Measurements from ENCODE around the gene CEP164. TPM values are rescaled to one million over a fixed set of nuclear protein-coding genes. Genes with fewer than 3 reads are reported as not detected.

CEP164 gene
- polyA plus RNA-seq, 3 donors, result 4.3 to 32.1 (median 8.0) TPM

DNA sequence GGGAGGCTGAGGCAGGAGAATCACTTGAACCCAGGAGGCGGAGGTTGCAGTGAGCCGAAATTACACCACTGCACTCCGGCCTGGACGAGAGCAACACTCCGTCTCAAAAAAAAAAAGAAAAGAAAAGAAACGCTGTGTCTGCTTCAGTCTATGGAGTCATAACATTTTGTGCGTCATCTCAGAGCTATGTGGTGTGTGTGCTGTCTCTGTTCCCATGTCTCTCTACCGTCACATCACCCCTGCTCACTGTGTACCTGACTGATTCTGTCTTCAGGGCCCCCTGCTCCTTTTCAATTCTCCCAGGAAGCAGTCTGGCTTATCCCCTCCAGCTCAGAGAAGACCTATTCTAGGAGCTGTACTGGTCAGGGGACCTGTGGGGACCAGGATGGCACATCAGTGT lies 29.5 kb upstream of the CEP164 start:
- H3K27me3 Mint-ChIP-seq (ENCODE audit: low read depth in 3 of 3), result peaks cover 0 to 5% (median 2%) of the 10 kb centered on the region in 3 donors
- Histone ChIP-seq H3K4me1 (ENCODE audit: control insufficient read depth in 1 of 2, insufficient read depth in 2 of 2, low read length in 2 of 2) (peaks cover 0 to under 1% of the 10 kb centered on the region in 2 donors), H3K36me3 (replicated peaks in 1 of 2; ENCODE audit: control insufficient read depth in 1 of 2, insufficient read depth in 2 of 2, low read length in 2 of 2) (peaks cover 4 to 9% of the 10 kb centered on the region in 2 donors), H4K20me1 (ENCODE audit: insufficient read depth, low read length) (no peaks in the 10 kb centered on the region), H3K9ac (ENCODE audit: insufficient read depth, low read length, poor library complexity, severe bottlenecking) (no peak overlapping the region), H3K27me3 (ENCODE audit: control insufficient read depth in 2 of 2, insufficient read depth in 2 of 2, low read length in 2 of 2) (no peaks in the 10 kb centered on the region), H3K4me2 (replicated peaks; ENCODE audit: extremely low read depth, low read length, poor library complexity, severe bottlenecking) (no peak overlapping the region), H3K27ac (ENCODE audit: low read depth in 1 of 2, low read length in 2 of 2) (no peak overlapping the region), H3K4me3 (replicated peaks in 1 of 3; ENCODE audit: low read depth in 2 of 3, low read length in 3 of 3) (no peak overlapping the region), H3K9me3 (replicated peaks in 1 of 2; ENCODE audit: control insufficient read depth in 1 of 2, insufficient read depth in 1 of 2, low read length in 2 of 2) (no peaks in the 10 kb centered on the region), H3K79me2 (ENCODE audit: insufficient read depth, low read length) (no peaks in the 10 kb centered on the region), H2AFZ (ENCODE audit: insufficient read depth, low read depth, low read length, poor library complexity, severe bottlenecking) (no peak overlapping the region)
- peaks cover 3% of the 10 kb centered on the region for H3K4me1 Mint-ChIP-seq
- intact Hi-C loops (cut with micrococcal nuclease), result no loop called here
- peaks cover 10 to 21% of the 10 kb centered on the region in 2 donors for H3K36me3 Mint-ChIP-seq
- no peaks in the 10 kb centered on the region for H3K9me3 Mint-ChIP-seq
- H3K4me3 Mint-ChIP-seq, result no peak overlapping the region
- TF ChIP-seq, protein P1, sequence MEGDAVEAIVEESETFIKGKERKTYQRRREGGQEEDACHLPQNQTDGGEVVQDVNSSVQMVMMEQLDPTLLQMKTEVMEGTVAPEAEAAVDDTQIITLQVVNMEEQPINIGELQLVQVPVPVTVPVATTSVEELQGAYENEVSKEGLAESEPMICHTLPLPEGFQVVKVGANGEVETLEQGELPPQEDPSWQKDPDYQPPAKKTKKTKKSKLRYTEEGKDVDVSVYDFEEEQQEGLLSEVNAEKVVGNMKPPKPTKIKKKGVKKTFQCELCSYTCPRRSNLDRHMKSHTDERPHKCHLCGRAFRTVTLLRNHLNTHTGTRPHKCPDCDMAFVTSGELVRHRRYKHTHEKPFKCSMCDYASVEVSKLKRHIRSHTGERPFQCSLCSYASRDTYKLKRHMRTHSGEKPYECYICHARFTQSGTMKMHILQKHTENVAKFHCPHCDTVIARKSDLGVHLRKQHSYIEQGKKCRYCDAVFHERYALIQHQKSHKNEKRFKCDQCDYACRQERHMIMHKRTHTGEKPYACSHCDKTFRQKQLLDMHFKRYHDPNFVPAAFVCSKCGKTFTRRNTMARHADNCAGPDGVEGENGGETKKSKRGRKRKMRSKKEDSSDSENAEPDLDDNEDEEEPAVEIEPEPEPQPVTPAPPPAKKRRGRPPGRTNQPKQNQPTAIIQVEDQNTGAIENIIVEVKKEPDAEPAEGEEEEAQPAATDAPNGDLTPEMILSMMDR (IDR thresholded peaks at IDR 0.05), result no peak
- H3K27ac Mint-ChIP-seq, result no peak overlapping the region
- WGBS (ENCODE audit: insufficient coverage), result 100% methylated on average over 6 of the region's 8 CpGs
- DNase-seq, result no peak

DNA sequence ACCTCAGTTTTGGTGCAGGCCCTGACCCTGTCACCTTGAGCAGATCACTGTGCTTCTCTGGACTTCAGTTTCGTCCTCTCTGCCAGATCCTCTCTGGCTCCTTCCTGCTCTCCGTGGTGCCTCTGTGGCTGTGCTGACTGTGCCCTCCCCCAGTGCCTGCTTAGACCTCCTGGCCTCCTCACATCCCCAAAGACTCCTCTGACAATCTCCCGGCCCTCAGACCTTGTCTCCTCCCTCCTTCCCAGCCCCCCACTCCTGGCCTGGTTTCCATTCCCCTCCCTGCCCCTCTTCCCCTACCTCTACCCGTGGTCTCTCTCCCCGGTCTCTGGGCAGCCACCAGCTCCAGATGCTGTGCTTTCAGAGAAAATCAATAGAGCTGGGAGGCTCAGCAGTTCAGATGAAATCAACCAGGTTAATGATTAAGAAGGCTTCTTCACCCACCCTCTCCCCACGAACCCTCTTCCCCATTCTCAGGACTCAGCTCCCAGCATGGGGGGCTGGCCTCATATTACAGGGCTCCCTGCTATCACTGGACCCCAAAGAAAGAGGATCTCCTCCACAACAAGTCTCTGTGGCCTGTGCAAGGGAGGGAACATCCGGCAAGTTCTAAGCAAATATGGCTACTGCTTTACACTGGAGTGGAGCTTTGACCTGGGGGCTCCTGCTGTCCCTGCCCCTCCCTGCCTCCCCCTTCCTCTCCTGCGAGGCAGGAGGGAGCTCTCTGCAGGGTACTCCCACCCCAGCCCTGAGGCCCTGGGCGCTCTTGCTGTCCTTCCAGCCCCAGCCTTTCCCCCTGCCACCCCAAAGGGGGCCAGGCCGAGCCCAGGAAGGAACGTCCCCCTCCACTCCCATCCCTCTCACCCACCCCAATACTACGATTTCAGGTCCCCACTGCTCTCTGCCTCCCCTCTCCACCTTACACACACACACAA lies 28.0 kb upstream of the CEP164 start:
- no peak overlapping the region for H3K4me2 ChIP-seq (replicated peaks; ENCODE audit: extremely low read depth, low read length, poor library complexity, severe bottlenecking)
- Mint-ChIP-seq H3K4me1 (peaks cover 11% of the 10 kb centered on the region), H3K4me3 (no peak overlapping the region), H3K27me3 (ENCODE audit: low read depth in 3 of 3) (peaks cover 0 to 5% (median 2%) of the 10 kb centered on the region in 3 donors), H3K36me3 (peaks cover 5 to 17% of the 10 kb centered on the region in 2 donors), H3K27ac (peak overlapping the region in 3 of 7 donors; percentile 2 to 40 (median 33)), H3K9me3 (no peaks in the 10 kb centered on the region)
- no peak overlapping the region for H3K27ac ChIP-seq (ENCODE audit: low read depth in 1 of 2, low read length in 2 of 2)
- no peaks in the 10 kb centered on the region for H3K27me3 ChIP-seq (ENCODE audit: control insufficient read depth in 2 of 2, insufficient read depth in 2 of 2, low read length in 2 of 2)
- no peaks in the 10 kb centered on the region for H4K20me1 ChIP-seq (ENCODE audit: insufficient read depth, low read length)
- H3K79me2 ChIP-seq (ENCODE audit: insufficient read depth, low read length), result no peaks in the 10 kb centered on the region
- no peak overlapping the region for H3K9ac ChIP-seq (ENCODE audit: insufficient read depth, low read length, poor library complexity, severe bottlenecking)
- TF ChIP-seq, protein P1 (IDR thresholded peaks at IDR 0.05), result no peak
- DNase-seq, result no peak
- no peaks in the 10 kb centered on the region for H3K36me3 ChIP-seq (replicated peaks in 1 of 2; ENCODE audit: control insufficient read depth in 1 of 2, insufficient read depth in 2 of 2, low read length in 2 of 2)
- intact Hi-C loops (cut with micrococcal nuclease), result no loop called here
- WGBS (ENCODE audit: insufficient coverage), result 66% methylated on average over 7 of the region's 12 CpGs
- peaks cover 5 to 6% of the 10 kb centered on the region in 2 donors for H3K4me1 ChIP-seq (ENCODE audit: control insufficient read depth in 1 of 2, insufficient read depth in 2 of 2, low read length in 2 of 2)
- no peak overlapping the region for H2AFZ ChIP-seq (ENCODE audit: insufficient read depth, low read depth, low read length, poor library complexity, severe bottlenecking)
- H3K9me3 ChIP-seq (replicated peaks in 1 of 2; ENCODE audit: control insufficient read depth in 1 of 2, insufficient read depth in 1 of 2, low read length in 2 of 2), result no peaks in the 10 kb centered on the region
- no peak overlapping the region for H3K4me3 ChIP-seq (replicated peaks in 1 of 3; ENCODE audit: low read depth in 2 of 3, low read length in 3 of 3)
